Testis (tissue), 3 donors: Measurements from ENCODE around the gene HS3ST3A1. TPM values are rescaled to one million over a fixed set of nuclear protein-coding genes. Genes with fewer than 3 reads are reported as not detected.
"Not testable (repeated sequence)": the region's sequence is repeated elsewhere in the genome, so short reads cannot be mapped to it uniquely, and the experiment has no call there.

Source experiments
- DNase-seq: peaks from one replicate; pipeline ENCODE4 v3.0.0-alpha.2; 2019
- H3K27ac ChIP-seq, 2 donors: fragments of 200-600 bp; sonication (generic); one replicate each; pipeline ENCODE4 v1.5.1; 2019
- H3K27me3 ChIP-seq: fragments of 200-600 bp; sonication (generic); one replicate; pipeline ENCODE4 v1.5.1; 2019
- H3K36me3 ChIP-seq: fragments of 200-600 bp; sonication (generic); one replicate; pipeline ENCODE4 v1.5.1; 2017; ENCODE audit warnings: low read depth; ENCODE audit errors: missing control alignments
- H3K4me1 ChIP-seq: fragments of 200-600 bp; sonication (generic); one replicate; pipeline ENCODE4 v1.5.1; 2019
- H3K4me3 ChIP-seq, 2 donors: fragments of 200-600 bp; sonication (generic); one replicate each; pipeline ENCODE4 v1.5.1; 2017 to 2019
- H3K9me3 ChIP-seq: fragments of 200-600 bp; sonication (generic); one replicate; pipeline ENCODE4 v1.5.1; 2017
- CTCF ChIP-seq, 3 experiments: fragments of 450-650 bp in 2 of 3; fragments of 200-600 bp in 1 of 3; sonication (generic) in 1 of 3; IDR thresholded peaks; one replicate each; pipeline ENCODE4 v1.5.1; 2016 to 2019; ENCODE audit warnings: antibody characterized with exemption in 3 of 3, mild to moderate bottlenecking in 2 of 3, moderate library complexity in 1 of 3
- POLR2A ChIP-seq: fragments of 450-650 bp; IDR thresholded peaks from one replicate; pipeline ENCODE4 v1.6.1; 2017; ENCODE audit warnings: antibody characterized with exemption, mild to moderate bottlenecking, moderate library complexity
- WGBS, 2 donors: methylation state at CpG; one replicate each; pipeline ENCODE4 v1.1.5; 2018; 5-methylcytosine and 5-hydroxymethylcytosine counted together
- intact Hi-C: fragments of 100-400 bp; cut with DNase I; formaldehyde crosslinking; loops from one replicate; pipeline ENCODE4 v1.15.1; 2023; ENCODE audit warnings: low total_unique reads
- polyA plus RNA-seq: library from polyadenylated mRNA; stranded (reverse); fragments of 350-450 nt; fragmentation: Illumina TruSeq; extraction: RNeasy Lipid Tissue Mini Kit (QIAGEN cat#74804); gene quantifications from one replicate; pipeline ENCODE4 v1.2.3, GENCODE V29; 2014; ENCODE audit warnings: low read depth, low replicate concordance; ENCODE audit not compliant: insufficient read depth
- total RNA-seq, 2 donors: library from RNA; depleted of rRNA; stranded (reverse); fragments of >200 nt; gene quantifications; one replicate each; pipeline ENCODE4 v1.2.3, GENCODE V29; 2016

Gene HS3ST3A1
- total and polyA plus RNA-seq, 3 donors from 2014 or later = 3.9 to 5.9 (median 5.8) TPM

GRCh38 chr17:13502263-13502662 is 99.5 kb downstream of the HS3ST3A1 start:
- Histone ChIP-seq H3K4me3 (no peak overlapping the region), H3K9me3 (no peaks in the 10 kb centered on the region), H3K27ac (no peak overlapping the region), H3K4me1 (no peaks in the 10 kb centered on the region), H3K36me3 (no peaks in the 10 kb centered on the region), H3K27me3 (no peaks in the 10 kb centered on the region)
- 76 to 87% methylated on average over 2 of the region's 2 CpGs for WGBS, 2 donors
- no peak for TF ChIP-seq POLR2A
- no peak for TF ChIP-seq CTCF (IDR thresholded peaks at IDR 0.05)
- DNase-seq = no peak
- intact Hi-C loops = no loop called here

GRCh38 chr17:13500947-13501346 is 100.8 kb downstream of the HS3ST3A1 start:
- no peaks in the 10 kb centered on the region for H3K9me3 ChIP-seq
- DNase-seq = no peak
- intact Hi-C loops = no loop called here
- WGBS, 2 donors = 88 to 94% methylated on average over 7 of the region's 7 CpGs
- no peaks in the 10 kb centered on the region for H3K27me3 ChIP-seq
- H3K4me3 ChIP-seq = no peak overlapping the region
- H3K4me1 ChIP-seq = no peaks in the 10 kb centered on the region
- H3K36me3 ChIP-seq = no peaks in the 10 kb centered on the region
- H3K27ac ChIP-seq = no peak overlapping the region
- TF ChIP-seq CTCF (IDR thresholded peaks at IDR 0.05) = no peak
- TF ChIP-seq POLR2A = no peak

GRCh38 chr17:13498184-13498583 is 103.5 kb downstream of the HS3ST3A1 start:
- TF ChIP-seq CTCF (IDR thresholded peaks at IDR 0.05) = no peak
- TF ChIP-seq POLR2A = no peak
- H3K27me3 ChIP-seq = no peaks in the 10 kb centered on the region
- 48 to 62% methylated on average over 3 of the region's 3 CpGs for WGBS, 2 donors
- DNase-seq = no peak
- no peaks in the 10 kb centered on the region for H3K36me3 ChIP-seq
- no peaks in the 10 kb centered on the region for H3K9me3 ChIP-seq
- intact Hi-C loops = no loop called here
- no peak overlapping the region for H3K4me3 ChIP-seq
- no peak overlapping the region for H3K27ac ChIP-seq
- no peaks in the 10 kb centered on the region for H3K4me1 ChIP-seq

GRCh38 chr17:13496553-13497056 is 105.1 kb downstream of the HS3ST3A1 start:
- intact Hi-C loops, H3K4me1 ChIP-seq: not testable (repeated sequence)
- 76 to 80% methylated on average over 19 to 25 of the region's 35 CpGs for WGBS, 2 donors

GRCh38 chr17:13495423-13495822 is 106.3 kb downstream of the HS3ST3A1 start:
- no peak overlapping the region for H3K27ac ChIP-seq
- intact Hi-C loops = no loop called here
- no peaks in the 10 kb centered on the region for H3K4me1 ChIP-seq
- no peak for TF ChIP-seq POLR2A
- TF ChIP-seq CTCF (IDR thresholded peaks at IDR 0.05) = no peak
- H3K27me3 ChIP-seq = no peaks in the 10 kb centered on the region
- H3K9me3 ChIP-seq = no peaks in the 10 kb centered on the region
- no peaks in the 10 kb centered on the region for H3K36me3 ChIP-seq
- no peak for DNase-seq
- H3K4me3 ChIP-seq = no peak overlapping the region
- 70 to 86% methylated on average over 2 of the region's 2 CpGs for WGBS, 2 donors

More at GRCh38 chr17:13496553-13497056, 105.1 kb downstream of the HS3ST3A1 start:
- not testable (repeated sequence) for H3K27me3 ChIP-seq, DNase-seq, H3K27ac ChIP-seq, H3K36me3 ChIP-seq, H3K9me3 ChIP-seq, H3K4me3 ChIP-seq
